HL-60 (cell line): ENCODE data around the gene DNM3.

Experiments used
- DNase-seq, 2 experiments: peaks; one replicate each; pipeline ENCODE4 v3.0.0-alpha.2; 2010 to 2020; ENCODE audit warnings: low read depth in 1 of 2, low spot score in 1 of 2
- H3K27ac ChIP-seq: fragments of 250-450 bp; sonication (Bioruptor Pico); replicated peaks from 2 replicates; pipeline ENCODE4 v1.5.1; 2020; ENCODE audit warnings: mild to moderate bottlenecking, moderate library complexity
- H3K27me3 ChIP-seq: fragments of 250-450 bp; sonication (Bioruptor Pico); 2 replicates; pipeline ENCODE4 v1.5.1; 2021; ENCODE audit warnings: mild to moderate bottlenecking, moderate library complexity; ENCODE audit not compliant: insufficient read depth, poor library complexity, severe bottlenecking
- H3K4me3 ChIP-seq: replicated peaks from 2 replicates; pipeline ENCODE4 v1.5.1; 2011; ENCODE audit warnings: mild to moderate bottlenecking, control low read depth, low read length; ENCODE audit not compliant: insufficient read depth
- GABPA ChIP-seq: IDR thresholded peaks from 2 replicates; pipeline ENCODE4 v1.6.1; 2012; ENCODE audit warnings: low read depth
- POLR2AphosphoS5 ChIP-seq: IDR thresholded peaks from 2 replicates; pipeline ENCODE4 v1.6.1; 2012; ENCODE audit warnings: low read depth
- SPI1 ChIP-seq: IDR thresholded peaks from 2 replicates; pipeline ENCODE4 v1.6.1; 2012; ENCODE audit warnings: low read depth, mild to moderate bottlenecking, borderline replicate concordance
- TF ChIP-seq, protein P1 (sequence below): IDR thresholded peaks from one replicate; pipeline ENCODE4 v1.5.1; 2011; ENCODE audit warnings: low read length, control low read depth, inconsistent platforms; ENCODE audit not compliant: insufficient read depth
- TF ChIP-seq, protein P2 (sequence below): IDR thresholded peaks from 2 replicates; pipeline ENCODE4 v1.6.1; 2012; ENCODE audit warnings: low read depth; ENCODE audit not compliant: insufficient replicate concordance

The DNM3 gene

DNA sequence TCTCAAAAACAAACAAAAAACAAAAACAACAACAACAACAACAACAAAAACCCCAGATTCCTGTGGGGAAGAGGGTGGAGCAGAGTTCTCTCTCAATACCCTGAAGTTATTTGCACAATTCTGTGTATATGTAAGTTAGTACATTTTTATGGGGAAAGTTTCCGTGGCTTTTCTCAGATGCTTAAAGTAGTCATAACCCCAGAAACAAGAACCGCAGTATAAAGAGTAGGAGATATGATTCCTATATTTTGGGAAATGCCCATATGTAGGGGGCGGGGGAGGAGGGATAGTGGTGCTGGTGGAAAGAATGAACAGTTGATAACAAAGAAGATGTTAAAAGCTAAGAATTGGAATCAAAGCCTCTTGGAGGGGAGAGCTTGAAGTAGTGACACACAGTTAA lies 131.5 kb downstream of the DNM3 start:
- DNase-seq = no peak
- Histone ChIP-seq H3K4me3 (no peak overlapping the region), H3K27ac (no peak overlapping the region), H3K27me3 (no peaks in the 10 kb centered on the region)
- TF ChIP-seq SPI1 (no peak), POLR2AphosphoS5 (no peak), GABPA (no peak)
- TF ChIP-seq, protein P1, sequence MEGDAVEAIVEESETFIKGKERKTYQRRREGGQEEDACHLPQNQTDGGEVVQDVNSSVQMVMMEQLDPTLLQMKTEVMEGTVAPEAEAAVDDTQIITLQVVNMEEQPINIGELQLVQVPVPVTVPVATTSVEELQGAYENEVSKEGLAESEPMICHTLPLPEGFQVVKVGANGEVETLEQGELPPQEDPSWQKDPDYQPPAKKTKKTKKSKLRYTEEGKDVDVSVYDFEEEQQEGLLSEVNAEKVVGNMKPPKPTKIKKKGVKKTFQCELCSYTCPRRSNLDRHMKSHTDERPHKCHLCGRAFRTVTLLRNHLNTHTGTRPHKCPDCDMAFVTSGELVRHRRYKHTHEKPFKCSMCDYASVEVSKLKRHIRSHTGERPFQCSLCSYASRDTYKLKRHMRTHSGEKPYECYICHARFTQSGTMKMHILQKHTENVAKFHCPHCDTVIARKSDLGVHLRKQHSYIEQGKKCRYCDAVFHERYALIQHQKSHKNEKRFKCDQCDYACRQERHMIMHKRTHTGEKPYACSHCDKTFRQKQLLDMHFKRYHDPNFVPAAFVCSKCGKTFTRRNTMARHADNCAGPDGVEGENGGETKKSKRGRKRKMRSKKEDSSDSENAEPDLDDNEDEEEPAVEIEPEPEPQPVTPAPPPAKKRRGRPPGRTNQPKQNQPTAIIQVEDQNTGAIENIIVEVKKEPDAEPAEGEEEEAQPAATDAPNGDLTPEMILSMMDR = no peak
- TF ChIP-seq, protein P2, sequence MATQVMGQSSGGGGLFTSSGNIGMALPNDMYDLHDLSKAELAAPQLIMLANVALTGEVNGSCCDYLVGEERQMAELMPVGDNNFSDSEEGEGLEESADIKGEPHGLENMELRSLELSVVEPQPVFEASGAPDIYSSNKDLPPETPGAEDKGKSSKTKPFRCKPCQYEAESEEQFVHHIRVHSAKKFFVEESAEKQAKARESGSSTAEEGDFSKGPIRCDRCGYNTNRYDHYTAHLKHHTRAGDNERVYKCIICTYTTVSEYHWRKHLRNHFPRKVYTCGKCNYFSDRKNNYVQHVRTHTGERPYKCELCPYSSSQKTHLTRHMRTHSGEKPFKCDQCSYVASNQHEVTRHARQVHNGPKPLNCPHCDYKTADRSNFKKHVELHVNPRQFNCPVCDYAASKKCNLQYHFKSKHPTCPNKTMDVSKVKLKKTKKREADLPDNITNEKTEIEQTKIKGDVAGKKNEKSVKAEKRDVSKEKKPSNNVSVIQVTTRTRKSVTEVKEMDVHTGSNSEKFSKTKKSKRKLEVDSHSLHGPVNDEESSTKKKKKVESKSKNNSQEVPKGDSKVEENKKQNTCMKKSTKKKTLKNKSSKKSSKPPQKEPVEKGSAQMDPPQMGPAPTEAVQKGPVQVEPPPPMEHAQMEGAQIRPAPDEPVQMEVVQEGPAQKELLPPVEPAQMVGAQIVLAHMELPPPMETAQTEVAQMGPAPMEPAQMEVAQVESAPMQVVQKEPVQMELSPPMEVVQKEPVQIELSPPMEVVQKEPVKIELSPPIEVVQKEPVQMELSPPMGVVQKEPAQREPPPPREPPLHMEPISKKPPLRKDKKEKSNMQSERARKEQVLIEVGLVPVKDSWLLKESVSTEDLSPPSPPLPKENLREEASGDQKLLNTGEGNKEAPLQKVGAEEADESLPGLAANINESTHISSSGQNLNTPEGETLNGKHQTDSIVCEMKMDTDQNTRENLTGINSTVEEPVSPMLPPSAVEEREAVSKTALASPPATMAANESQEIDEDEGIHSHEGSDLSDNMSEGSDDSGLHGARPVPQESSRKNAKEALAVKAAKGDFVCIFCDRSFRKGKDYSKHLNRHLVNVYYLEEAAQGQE = no peak

DNA sequence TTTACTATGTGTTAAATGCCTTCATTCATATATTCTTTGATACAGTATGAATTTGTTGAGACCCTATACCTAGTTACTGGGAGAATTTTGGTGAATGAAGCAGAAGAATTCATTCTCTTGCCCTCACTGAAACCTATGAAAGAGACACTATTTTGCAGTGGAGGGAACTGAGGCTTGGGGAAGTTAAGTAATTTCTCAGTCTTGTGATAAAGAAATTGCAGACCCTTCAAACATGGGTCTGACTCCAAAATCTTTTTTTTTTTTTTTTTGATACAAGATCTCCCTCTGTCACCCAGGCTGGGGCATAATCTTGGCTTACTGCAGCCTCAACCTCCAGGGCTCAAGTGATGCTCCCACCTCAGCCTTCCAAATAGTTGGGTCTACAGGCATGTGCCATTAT lies 132.1 kb downstream of the DNM3 start:
- DNase-seq = no peak
- no peak overlapping the region for H3K4me3 ChIP-seq
- no peaks in the 10 kb centered on the region for H3K27me3 ChIP-seq
- TF ChIP-seq GABPA (no peak), POLR2AphosphoS5 (no peak), SPI1 (no peak)
- TF ChIP-seq, protein P1 = no peak
- TF ChIP-seq, protein P2 = no peak
- no peak overlapping the region for H3K27ac ChIP-seq

DNA sequence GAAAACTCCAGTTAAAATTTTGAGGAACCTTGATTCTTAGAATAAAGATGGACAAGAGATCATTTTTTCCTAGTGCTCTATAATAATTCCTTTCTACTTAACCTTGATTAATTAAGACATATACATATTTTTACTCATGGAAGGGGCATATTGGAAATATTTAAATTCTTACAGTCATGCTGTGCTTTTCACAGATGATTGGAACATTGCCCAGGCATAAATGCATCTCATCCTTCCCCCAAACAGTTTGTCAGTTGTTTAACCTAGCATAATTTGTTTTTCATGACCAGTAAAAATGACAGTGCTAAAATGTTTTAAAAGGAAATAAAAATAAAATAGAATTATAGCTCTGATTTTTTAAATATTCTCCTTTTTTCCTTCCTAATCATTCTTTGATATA lies 140.0 kb downstream of the DNM3 start:
- DNase-seq = no peak
- TF ChIP-seq SPI1 (no peak), POLR2AphosphoS5 (no peak), GABPA (no peak)
- TF ChIP-seq, protein P2 = no peak
- TF ChIP-seq, protein P1 = no peak
- Histone ChIP-seq H3K27ac (no peak overlapping the region), H3K27me3 (no peaks in the 10 kb centered on the region), H3K4me3 (no peak overlapping the region)
